HG02884 (cell line): ENCODE measurements around the gene ABLIM1.
"Not testable (repeated sequence)": the region's sequence is repeated elsewhere in the genome, so short reads cannot be mapped to it uniquely, and the experiment has no call there.

Source experiments
- ATAC-seq: cut with Tn5 transposase; IDR thresholded peaks from one replicate; pipeline ENCODE4 v1.9.1; 2021; ENCODE audit warnings: mild to moderate bottlenecking, moderate library complexity; ENCODE audit not compliant: unreplicated experiment

ABLIM1 gene

DNA sequence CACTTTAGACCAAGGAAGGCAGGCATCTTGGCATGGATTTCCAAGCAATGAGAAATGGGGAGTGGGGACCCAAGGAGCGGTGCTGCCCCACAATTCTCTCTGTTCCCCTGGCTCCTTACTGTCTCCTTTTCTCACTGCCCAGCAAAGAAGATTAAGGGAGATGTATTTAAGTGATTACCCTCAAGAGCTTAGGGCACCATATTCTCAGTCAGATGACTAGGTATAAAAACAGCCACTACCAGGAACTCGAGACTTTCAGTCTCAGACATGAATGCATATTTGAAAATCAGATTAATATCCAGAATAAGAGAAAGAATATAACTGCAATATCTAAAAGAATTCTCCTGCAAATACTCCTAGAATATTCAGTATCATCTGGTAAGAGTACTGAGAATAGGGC is at the start of gene ABLIM1:
TSS of gene ABLIM1 (minus strand) at position 101 of the 400 bp plus-strand sequence. CDS start at position 26, 75 bp downstream.
- no peak for ATAC-seq

DNA sequence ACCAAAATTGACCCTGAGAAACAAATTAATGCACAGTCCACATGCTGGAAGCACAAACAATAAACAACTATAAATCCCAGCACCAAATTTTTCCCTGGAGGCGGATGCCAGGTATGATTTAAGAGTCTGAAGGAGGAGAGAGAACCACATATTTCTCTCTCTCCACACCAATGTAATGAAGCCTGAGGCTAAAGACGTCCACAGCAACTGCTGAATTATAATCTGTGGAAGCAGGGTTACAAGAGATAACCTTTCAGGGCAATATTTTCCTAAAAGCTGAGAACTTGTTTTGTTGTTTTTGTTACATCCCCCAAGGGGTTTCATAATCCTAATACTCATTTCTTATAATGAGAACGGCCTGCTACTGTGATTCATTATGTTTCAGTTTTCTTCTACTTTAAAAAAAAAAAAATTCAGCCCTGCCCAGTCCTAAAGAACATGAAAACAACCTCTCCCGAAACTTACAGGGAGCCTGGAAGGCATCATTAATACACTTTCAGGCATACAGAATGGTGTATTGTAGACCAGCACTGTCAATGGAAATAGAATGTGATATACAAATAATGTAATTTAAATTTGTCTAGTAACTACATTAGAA is 48.5 kb upstream of the ABLIM1 start:
- no peak for ATAC-seq

DNA sequence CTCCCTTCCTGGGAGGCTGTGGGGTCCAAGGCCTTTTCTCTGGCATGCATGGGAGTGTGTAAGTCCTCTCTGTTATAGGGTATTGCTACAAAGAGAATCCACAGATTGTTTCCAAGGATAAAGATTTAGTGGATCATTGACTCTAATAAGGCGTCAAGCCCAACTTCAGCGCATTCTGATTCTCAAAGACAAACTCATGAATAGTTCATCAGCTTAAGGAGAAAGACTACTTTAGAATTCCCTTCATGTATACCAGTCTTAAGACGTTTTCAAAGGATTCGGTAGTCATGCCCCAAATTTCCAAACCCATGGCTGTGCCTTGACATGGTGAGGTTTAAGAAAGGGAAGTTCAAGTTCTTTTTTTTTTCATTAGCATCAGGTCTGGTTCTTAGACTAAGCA is 46.6 kb upstream of the ABLIM1 start:
- no peak for ATAC-seq

DNA sequence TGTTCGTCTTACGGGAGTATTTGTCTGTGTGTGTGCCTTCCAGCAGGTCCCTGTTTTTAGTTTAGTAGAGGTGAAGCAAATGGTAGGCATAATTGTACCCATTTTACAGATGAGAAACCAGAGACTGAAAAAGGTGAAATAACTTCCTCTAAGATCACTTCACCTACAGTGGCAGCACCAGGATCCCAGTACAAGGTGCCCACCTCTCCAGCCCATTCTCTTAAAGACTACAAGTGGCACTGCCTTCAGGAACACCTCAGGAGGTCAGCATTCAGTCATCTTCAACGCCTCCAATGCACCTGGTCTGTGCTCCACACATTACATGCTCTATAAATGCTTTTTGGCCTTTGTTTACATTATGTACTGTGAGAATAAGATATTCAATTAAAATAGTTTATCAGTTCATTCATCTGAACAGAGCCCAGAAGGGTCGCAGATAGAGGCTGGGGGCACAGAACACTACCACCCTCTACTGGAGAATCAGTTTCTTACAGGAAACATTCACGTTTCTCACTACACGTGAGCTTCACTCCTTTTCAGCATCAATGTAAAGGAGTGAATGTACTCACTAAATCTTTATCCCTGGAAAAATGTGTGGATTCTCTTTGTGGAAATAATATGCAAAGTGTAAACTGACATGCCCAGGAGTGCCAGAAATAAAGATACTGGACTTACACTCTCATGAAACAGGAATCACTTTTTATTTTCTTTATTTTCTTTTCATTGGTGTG is 45.5 kb upstream of the ABLIM1 start:
- no peak for ATAC-seq

DNA sequence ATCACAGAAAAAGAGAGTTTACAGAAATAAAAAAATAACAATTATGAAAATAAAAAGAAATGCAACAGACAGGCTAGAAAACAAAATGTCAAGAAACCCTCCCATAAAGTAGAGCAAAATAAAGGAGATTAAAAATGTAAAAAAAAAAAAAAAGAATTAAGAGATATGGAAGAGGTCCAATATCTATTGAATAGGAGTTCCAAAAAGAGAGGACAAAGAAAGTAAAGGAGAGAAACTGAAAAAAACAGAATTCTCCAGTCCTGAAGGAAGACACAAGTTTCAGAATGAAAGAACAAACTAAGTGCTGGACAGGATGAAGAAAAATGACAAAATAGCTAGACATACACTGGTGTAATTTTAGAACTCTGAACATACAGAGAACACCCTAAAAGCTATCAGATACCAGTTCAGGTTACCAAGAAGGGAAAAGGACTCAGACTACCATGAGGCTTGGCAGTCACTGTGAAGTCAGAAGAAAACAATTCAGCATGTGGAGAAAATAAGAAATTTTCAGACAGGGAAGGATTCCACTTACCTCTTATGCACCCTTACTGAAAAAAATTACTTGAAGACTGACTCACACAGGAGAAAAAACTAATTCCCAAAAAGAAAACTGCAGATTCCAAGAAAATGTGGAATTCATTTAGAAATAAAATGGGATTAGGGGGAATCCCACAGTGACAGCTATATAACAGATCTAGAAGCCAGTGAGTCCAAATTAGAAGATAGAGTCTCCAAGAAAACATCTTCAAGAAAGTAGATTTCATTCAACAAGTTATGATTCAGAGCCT is 40.4 kb upstream of the ABLIM1 start:
- ATAC-seq: no peak

DNA sequence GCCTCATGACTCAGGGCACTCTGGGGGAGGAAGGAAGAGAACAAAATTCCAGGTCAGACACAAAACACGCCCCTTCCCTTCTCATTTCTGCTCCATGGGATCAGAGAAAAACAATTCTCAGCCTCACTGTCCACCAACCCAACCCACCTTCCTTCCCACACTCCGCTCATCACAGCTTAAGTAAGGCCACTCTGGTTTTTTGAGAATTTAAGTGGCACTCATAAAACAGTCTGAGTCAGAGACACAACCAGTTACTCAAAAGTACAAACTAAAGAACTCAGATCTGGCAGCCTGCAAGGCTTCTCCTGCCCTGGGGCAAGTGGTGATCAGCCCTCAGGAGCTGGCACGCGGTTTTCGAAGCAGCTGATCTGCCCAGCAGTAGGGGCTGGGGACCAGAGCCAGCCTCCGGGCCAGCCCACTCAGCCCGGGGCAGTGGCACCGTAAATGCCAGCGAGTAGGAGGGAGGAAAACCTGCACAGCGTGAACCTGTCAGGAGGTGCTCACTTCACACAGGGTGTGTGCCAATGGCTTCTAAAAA is 39.1 kb upstream of the ABLIM1 start:
- ATAC-seq: no peak

DNA sequence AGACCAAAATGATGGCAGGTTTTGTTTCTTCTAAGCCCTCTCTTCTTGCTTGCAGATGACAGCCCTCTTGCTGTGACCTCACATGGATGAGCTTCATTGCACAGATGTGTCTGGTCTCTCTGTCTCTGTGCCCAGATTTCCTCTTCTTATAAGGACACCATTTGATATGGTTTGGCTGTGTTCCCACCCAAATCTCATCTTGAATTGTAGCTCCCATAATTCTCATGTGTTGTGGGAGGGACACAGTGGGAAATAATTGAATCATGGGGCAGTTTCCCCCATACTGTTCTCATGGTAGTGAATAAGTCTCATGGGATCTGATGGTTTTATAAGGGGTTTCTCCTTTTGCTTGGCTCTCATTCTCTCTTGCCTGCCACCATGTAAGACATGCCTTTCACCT is 38.2 kb upstream of the ABLIM1 start:
- ATAC-seq: not testable (repeated sequence)

DNA sequence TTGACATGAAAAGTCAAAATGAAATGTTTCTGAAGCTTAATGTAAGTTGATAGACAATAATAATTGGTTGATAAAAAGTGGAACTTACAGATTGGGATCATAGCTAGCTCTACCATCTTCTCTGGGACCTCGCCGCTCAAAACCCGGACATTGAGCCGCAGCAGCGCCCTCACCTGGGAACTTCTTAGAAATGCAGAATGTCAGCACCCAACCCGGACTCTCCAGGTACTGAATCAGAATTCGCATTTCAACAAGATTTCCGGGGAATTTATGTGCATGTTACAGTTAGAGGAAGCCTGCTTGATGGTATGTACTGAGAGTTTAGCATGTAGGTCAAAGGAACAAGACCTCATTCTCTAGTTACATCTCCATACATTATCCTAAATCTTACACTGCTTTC is 36.7 kb upstream of the ABLIM1 start:
- peak; percentile 55 for ATAC-seq

DNA sequence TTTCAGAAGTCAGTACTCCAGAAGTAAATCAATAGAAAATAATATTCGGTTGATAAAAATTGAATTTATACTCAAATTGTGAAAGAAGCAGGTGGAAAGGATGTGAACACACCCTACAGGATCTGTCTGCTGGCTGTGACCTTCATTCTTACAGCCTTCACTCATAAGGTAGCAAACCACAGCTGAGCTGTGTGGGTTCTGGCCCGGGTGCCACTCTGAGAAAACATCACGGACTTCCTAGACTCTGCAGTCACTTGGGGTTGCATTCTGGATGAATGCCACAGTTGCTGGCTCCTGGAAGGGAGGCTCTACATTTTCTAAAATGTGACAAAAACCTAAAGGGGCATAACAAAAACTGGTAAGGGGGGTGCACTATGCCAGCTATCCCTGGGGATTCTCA is 36.0 kb upstream of the ABLIM1 start:
- no peak for ATAC-seq

DNA sequence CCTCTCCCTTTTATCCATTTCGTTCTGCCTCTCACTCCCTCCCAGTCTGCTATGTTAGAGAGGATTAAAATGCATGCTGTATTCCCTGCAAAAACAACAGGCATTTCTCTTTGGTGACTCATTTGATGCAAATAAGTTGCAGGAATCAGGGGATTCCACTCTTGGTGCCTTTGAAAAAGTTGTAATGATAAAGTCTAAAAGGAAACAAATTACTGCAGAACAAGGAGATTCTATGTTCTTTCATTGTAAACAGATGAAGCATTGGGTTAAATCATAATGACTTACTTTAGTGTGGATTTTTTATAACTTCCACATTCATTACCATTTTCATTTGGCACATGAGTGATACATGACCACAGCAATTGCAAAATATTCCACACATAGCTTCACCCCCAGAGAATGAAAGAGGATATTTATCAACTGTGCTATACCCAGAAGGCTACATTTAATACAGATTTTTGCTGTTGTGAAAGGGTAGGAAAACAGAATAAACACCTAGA is 33.4 kb upstream of the ABLIM1 start:
- ATAC-seq: no peak

DNA sequence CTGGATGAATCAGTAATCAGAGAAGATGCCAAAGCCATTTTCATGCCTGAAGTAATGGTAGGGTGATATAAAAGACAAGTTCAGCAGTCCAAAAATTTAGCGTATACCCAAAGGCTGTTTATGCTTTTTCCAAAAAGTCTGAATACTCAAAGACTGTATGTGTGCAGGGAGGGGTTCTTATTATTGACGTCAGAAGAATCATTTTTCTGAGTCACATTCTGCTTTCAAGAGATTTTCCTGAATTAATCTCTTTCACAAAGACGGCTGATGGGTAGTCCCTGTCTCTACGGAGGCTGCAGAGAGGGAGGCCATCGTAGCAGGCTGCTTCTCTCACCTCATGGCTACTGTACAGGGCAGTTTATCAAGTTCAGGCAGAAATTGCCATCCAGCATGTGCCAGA is 30.7 kb upstream of the ABLIM1 start:
- no peak for ATAC-seq

DNA sequence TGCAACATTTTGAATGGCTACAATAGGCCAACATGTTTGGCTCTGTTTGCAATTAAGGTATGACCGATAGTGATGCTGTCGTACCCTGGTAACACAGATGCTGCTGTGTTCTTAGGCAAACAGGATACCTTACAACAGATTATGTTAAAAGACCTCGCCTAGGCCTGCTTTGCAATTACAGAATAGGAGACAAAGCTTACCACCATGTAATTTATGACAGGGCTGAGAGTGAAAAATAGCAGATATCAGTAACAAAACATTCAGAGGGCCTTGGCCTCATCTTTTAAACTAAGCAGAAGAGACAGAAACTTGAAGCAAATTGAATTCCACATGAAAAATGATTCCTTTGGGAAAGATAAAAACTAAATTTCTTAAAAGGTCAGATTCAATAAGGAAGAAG is 29.4 kb upstream of the ABLIM1 start:
- no peak for ATAC-seq

DNA sequence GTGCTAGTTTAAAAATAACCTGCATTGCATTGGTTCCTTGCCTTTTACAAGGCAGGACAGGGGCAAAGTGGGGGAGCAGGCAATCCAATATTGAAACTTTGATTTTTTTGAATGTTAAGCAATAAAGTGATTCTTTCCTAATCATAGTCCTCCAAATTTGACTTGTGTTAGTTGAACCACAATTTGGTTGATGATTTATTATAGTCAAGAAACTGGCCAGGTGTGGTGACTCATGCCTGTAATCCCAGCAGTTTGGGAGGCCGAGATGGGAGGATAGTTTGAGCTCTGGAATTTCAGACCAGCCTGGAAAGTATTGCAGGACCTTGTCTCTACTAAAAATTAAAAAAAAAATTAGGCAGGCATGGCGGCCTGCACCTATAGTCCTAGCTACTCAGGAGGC is 27.9 kb upstream of the ABLIM1 start:
- no peak for ATAC-seq

DNA sequence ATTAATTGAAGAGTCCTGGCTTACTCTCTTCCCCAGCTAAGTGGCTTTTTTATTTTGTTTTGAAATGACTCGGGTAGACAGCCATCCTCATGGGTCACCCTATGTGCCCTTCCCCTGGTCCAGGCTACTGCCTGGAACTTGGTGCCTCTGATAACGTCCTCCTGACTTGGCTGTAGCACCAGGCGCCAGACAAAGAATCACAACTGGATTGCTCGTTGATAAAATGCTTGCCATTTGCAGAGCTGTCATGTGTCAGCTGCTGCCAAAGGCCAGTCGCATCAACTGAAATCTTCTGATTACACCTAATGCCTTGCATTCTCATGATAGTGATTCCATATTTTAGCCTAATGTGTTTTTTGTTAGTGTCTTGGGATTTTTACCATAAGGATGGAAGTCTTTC is 27.4 kb upstream of the ABLIM1 start:
- ATAC-seq: no peak

DNA sequence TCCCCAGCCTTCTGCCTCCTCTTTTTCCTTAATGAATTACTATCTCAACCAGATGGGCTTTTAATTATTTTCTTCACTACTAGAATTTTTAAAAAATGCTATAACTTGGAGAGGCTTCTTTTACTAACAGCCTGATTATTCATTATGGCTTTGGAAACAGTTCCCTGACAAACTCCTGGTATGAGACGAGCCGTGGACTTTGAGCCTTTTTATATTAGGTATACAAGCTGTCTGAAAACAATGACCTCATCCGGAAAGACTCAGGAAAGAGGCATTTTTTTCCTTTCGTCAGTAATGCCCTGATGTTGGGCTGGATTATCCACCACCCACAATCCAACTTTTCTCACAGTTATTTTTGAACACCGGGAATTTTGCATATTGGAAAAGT is 26.7 kb upstream of the ABLIM1 start:
- no peak for ATAC-seq

DNA sequence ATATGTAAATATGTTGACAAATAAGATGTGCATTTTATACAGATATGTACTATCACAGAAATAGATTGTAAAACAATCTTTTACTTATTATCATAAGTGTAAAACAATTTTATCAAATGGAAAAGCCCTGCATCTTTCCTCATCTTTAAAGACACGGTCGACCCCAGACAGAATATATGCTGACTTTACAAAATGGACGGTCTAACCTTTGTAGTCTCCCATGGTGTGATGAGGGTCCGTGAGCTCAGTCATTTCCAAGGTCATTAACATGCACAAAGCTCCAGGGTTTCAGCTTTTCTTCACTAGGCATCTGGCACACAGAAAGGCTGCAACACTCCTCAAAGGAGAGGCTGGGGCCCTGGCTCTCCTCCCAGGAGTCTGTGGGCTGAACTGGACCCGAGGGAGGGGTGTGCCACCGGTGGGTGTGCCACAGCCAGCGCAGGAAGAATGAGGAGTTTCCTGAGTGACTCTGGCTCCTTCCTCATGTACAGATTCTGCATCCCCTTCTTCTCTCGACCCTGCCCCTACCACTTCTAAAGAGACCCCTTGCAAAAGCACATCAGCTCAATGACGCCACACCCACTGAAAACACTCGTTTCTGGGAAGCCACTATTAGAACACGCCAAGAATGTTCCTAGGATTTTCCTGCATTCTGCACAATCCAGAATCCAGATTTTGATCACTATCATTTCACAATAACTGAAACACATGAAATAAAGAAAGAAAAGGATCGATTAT is 26.2 kb upstream of the ABLIM1 start:
- no peak for ATAC-seq

DNA sequence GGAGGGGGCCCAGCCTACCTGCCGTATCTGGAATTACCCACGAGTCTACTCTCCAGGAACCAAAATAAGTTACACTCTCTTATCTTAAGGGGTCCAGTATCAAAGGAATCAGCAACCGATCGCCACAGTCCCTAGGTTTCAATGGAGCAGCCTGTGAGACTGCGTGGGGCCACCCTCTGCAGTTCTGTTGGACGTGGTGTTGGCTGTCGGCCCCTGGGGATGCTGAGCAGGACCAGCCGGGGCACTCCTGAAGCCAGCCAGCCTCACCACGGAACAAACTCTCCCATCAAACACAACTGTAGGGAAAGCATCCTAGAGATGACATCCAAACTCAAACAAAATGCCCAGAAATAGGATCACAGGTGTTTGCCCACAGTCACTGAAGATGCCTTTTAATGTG is 25.5 kb upstream of the ABLIM1 start:
- no peak for ATAC-seq

DNA sequence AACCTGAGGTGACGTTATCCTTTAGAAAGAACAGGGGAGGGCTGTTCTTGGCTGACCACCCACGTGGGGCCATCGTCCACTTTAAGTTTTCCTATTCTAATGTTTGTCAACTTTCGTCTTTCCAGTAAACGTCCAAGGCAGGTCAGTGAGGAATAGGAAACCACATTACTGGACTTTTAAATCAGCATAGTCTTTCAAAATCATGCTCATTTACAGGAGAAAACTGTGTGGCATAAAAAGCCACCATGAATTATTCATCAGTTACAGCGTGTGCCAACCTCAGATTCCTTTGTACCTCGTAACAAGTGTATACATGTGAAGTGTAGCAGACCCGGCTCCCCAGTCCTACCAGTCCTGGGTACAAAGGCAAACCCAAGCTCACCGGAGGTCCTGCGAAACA is 25.1 kb upstream of the ABLIM1 start:
- ATAC-seq: no peak

DNA sequence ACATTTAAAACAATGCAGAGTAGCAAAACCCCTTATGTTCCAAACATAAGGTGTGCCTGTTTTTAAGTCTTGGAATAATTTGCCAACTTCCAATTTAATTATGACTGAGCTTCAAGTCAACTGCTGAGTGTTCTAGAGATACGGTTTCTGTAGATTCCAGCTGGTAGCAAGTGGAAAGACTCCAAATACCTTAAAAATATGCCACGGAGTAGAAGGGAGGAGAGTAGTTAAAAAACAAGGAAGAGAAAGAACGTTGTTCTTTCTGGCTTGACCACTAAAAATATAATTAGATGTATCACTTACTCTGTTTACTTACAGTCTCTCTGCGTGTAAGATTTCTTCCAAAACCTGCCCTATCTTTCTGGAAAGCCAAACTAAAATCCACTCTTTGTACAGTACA is 24.5 kb upstream of the ABLIM1 start:
- ATAC-seq: no peak

DNA sequence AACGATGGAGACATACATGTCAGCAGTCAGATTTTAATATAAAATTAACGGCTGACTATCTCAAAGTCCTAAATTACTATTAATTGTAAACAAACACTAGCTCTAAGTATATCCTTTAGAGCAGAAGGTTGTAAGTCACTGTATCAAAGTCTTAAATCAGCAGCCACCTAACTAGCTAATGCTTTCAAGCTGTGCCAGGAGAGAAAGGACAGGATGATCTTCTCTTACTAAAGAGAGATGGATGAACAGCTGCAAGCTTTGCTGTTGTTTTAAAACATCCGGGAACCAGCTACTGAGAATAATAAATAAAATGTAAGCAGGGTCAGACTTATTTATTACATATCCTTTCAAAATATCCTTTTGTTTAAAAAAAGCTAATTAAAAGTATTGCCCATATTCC is 24.0 kb upstream of the ABLIM1 start:
- ATAC-seq: no peak

DNA sequence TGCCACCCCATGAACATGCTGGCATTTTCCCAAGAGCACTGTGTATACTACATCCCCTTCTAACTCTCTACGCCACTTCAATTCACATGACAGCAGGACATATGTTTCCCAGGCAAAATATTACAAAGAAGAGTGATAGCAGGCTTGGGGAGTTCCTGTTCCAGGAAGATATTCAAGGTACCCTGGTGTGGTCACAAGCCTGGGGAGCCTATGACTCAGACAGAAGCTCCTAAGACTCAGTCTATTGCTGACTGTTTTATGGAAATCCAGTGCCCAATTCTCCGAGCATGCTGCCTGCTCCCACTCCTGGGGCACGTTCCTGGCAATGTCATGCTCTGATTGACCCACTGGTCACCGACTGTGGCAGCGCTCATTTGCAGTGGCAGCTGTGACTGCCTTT is 23.5 kb upstream of the ABLIM1 start:
- no peak for ATAC-seq
